ENCODE measurements around the gene PPIB.

Gene PPIB

GRCh38 chr15:64162869-64163658 lies at the start of gene PPIB:
TSS of gene PPIB (minus strand) at chr15:64163022. CDS start at chr15:64162986, 36 bp downstream.
- peak; percentile 93 for DNase-seq

GRCh38 chr15:64211696-64212095 lies 48.9 kb upstream of the PPIB start:
- no peak for DNase-seq

- DNase-seq = no peak
Observed at GRCh38 chr15:64210371-64210770, 47.5 kb upstream of the PPIB start.

- DNase-seq = peak; percentile 19
Observed at GRCh38 chr15:64209680-64210334, 47.0 kb upstream of the PPIB start.

- no peak for DNase-seq
Observed at GRCh38 chr15:64205202-64205601, 42.4 kb upstream of the PPIB start.

GRCh38 chr15:64197425-64197824 lies 34.6 kb upstream of the PPIB start:
- no peak for DNase-seq

- DNase-seq = no peak
Observed at GRCh38 chr15:64193971-64194370, 31.1 kb upstream of the PPIB start.

GRCh38 chr15:64191971-64192830 lies 29.4 kb upstream of the PPIB start:
- DNase-seq = no peak

- DNase-seq = no peak
Observed at GRCh38 chr15:64187396-64188191, 24.8 kb upstream of the PPIB start.

- DNase-seq = no peak
Observed at GRCh38 chr15:64185146-64185911, 22.5 kb upstream of the PPIB start.

GRCh38 chr15:64182859-64183370 lies 20.1 kb upstream of the PPIB start:
- no peak for DNase-seq

- DNase-seq = no peak
Observed at GRCh38 chr15:64180235-64180824, 17.5 kb upstream of the PPIB start.

GRCh38 chr15:64166102-64166890 lies 3.5 kb upstream of the PPIB start:
- no peak for DNase-seq

- DNase-seq = no peak
Observed at GRCh38 chr15:64164436-64164835, 1.6 kb upstream of the PPIB start.

- no peak for DNase-seq
Observed at GRCh38 chr15:64163659-64164362, 989 bp upstream of the PPIB start.

GRCh38 chr15:64162478-64162868 lies 349 bp downstream of the PPIB start:
- no peak for DNase-seq

GRCh38 chr15:64161688-64162477 lies 939 bp downstream of the PPIB start:
- no peak for DNase-seq

- DNase-seq = no peak
Observed at GRCh38 chr15:64158363-64159134, 4.3 kb downstream of the PPIB start.
